HepG2 (cell line): ENCODE results near the gene MRPS21. TPM values are rescaled to one million over a fixed set of nuclear protein-coding genes. Genes with fewer than 3 reads are reported as not detected.

Experiments used
- ARNT2 ChIP-seq: sonication (generic); formaldehyde crosslinking; IDR thresholded peaks from 2 replicates; pipeline ENCODE4 v1.8.0; 2022; ENCODE audit warnings: mild to moderate bottlenecking, low read depth, missing genetic modification reagents, moderate library complexity
- BORCS8-MEF2B ChIP-seq: sonication (generic); formaldehyde crosslinking; IDR thresholded peaks from 2 replicates; pipeline ENCODE4 v1.8.0; 2022; ENCODE audit warnings: mild to moderate bottlenecking, missing genetic modification reagents
- EP300 ChIP-seq, 3 experiments: sonication (generic) in 1 of 3; formaldehyde crosslinking in 1 of 3; IDR thresholded peaks; 2 replicates each; pipeline versions ENCODE4 v1.5.1 to v1.6.1; 2011 to 2020; ENCODE audit warnings: low read depth in 2 of 3, low read length in 2 of 3, borderline replicate concordance in 1 of 3, improper control_type of control experiment in 1 of 3, mild to moderate bottlenecking in 1 of 3, missing genetic modification reagents in 1 of 3, moderate library complexity in 1 of 3
- ESRRA ChIP-seq: sonication (generic); formaldehyde crosslinking; IDR thresholded peaks from 2 replicates; pipeline ENCODE4 v1.5.1; 2020; ENCODE audit warnings: mild to moderate bottlenecking, low read depth, missing genetic modification reagents
- NAIF1 ChIP-seq: sonication (generic); formaldehyde crosslinking; IDR thresholded peaks from 2 replicates; pipeline ENCODE4 v1.5.0; 2020; ENCODE audit warnings: mild to moderate bottlenecking, missing genetic modification reagents, borderline replicate concordance
- PPARG ChIP-seq: conservative IDR thresholded peaks from 2 replicates; pipeline ENCODE4 v1.6.1; 2016; ENCODE audit warnings: missing biosample characterization, missing genetic modification reagents
- RBM22 ChIP-seq: fragments of 200-400 bp; formaldehyde crosslinking; optimal IDR thresholded peaks from 2 replicates; pipeline ENCODE3; 2017; ENCODE audit warnings: mild to moderate bottlenecking, low read length, moderate library complexity
- ZKSCAN5 ChIP-seq: sonication (generic); formaldehyde crosslinking; IDR thresholded peaks from 2 replicates; pipeline ENCODE4 v1.5.1; 2020; ENCODE audit warnings: mild to moderate bottlenecking, missing genetic modification reagents
- ZNF607 ChIP-seq: sonication (generic); formaldehyde crosslinking; IDR thresholded peaks from 2 replicates; pipeline ENCODE4 v1.5.1; 2020; ENCODE audit warnings: missing genetic modification reagents, mild to moderate bottlenecking, borderline replicate concordance
- ZNF850 ChIP-seq: sonication (generic); formaldehyde crosslinking; conservative IDR thresholded peaks from 2 replicates; pipeline ENCODE4 v1.9.0; 2021; ENCODE audit warnings: mild to moderate bottlenecking, missing genetic modification reagents
- polyA plus RNA-seq, 8 experiments: library from polyadenylated mRNA; depleted of rRNA in 3 of 8; stranded (reverse) in 7 of 8; unstranded in 1 of 8; fragments of >200 nt; fragmentation: Illumina TruSeq in 4 of 8; extraction: Trizol in 4 of 8; gene quantifications; 2 replicates each; pipeline versions ENCODE4 v1.2.1 to v1.2.3, GENCODE V29; 2011 to 2016; ENCODE audit warnings: low read depth in 4 of 8, missing spikeins in 1 of 8, mixed read lengths in 1 of 8; ENCODE audit not compliant: insufficient read depth in 1 of 8
- total RNA-seq, 5 experiments: library from RNA; depleted of rRNA; stranded (reverse); fragments of >200 nt; fragmentation: Illumina TruSeq; extraction: Trizol; gene quantifications; 2 replicates each; pipeline ENCODE4 v1.2.3, GENCODE V29; 2016; ENCODE audit warnings: low read depth in 1 of 5
- TF ChIP-seq, protein P1 (sequence below): sonication (generic); formaldehyde crosslinking; IDR thresholded peaks from 2 replicates; pipeline ENCODE4 v1.9.0; 2021; ENCODE audit warnings: missing genetic modification reagents, borderline replicate concordance
- TF ChIP-seq, protein P2 (sequence below): sonication (generic); formaldehyde crosslinking; IDR thresholded peaks from 2 replicates; pipeline ENCODE4 v1.4.0; 2020; ENCODE audit warnings: missing genetic modification reagents, low read depth, mild to moderate bottlenecking, borderline replicate concordance
- TF ChIP-seq, protein P3 (sequence below): IDR thresholded peaks from 2 replicates; pipeline ENCODE4 v1.6.1; 2012; ENCODE audit warnings: low read depth, low read length, improper control_type of control experiment
- TF ChIP-seq, protein P4 (sequence below): sonication (generic); formaldehyde crosslinking; IDR thresholded peaks from 2 replicates; pipeline ENCODE4 v1.4.0; 2020; ENCODE audit warnings: mild to moderate bottlenecking, missing genetic modification reagents

The MRPS21 gene
- total and polyA plus RNA-seq, 2 of the 13 experiments (the other 11 are each of a cell fraction or from before 2014, with no cell fraction given): 59.4 to 64.2 TPM

DNA sequence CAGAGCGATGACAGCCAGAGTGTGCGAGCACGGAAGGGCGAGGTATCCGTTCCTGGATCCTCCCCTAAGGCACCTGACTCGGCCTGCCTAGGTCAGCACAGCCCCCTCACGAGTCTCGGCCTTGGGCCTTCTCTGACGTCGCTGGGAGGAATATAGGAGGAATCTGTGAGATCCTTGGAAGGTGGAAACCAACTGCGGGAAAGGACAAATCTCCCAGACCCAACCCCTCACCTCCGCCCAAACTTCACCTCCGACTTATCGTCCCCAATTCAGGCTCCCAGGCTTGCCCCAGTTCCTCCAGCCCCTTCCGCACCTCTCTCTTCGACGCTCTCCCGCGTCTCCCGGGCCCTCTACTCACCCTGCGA lies 25.3 kb upstream of the MRPS21 start (continued):
- TF ChIP-seq, protein P1, sequence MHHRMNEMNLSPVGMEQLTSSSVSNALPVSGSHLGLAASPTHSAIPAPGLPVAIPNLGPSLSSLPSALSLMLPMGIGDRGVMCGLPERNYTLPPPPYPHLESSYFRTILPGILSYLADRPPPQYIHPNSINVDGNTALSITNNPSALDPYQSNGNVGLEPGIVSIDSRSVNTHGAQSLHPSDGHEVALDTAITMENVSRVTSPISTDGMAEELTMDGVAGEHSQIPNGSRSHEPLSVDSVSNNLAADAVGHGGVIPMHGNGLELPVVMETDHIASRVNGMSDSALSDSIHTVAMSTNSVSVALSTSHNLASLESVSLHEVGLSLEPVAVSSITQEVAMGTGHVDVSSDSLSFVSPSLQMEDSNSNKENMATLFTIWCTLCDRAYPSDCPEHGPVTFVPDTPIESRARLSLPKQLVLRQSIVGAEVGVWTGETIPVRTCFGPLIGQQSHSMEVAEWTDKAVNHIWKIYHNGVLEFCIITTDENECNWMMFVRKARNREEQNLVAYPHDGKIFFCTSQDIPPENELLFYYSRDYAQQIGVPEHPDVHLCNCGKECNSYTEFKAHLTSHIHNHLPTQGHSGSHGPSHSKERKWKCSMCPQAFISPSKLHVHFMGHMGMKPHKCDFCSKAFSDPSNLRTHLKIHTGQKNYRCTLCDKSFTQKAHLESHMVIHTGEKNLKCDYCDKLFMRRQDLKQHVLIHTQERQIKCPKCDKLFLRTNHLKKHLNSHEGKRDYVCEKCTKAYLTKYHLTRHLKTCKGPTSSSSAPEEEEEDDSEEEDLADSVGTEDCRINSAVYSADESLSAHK (CRISPR knock-in tag): no peak
- TF ChIP-seq, protein P2, sequence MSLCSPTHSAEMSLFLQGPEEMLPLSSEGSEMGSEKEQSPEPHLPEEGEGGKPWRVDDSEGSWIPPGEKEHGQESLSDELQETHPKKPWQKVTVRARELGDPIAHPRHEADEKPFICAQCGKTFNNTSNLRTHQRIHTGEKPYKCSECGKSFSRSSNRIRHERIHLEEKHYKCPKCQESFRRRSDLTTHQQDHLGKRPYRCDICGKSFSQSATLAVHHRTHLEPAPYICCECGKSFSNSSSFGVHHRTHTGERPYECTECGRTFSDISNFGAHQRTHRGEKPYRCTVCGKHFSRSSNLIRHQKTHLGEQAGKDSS: no peak
- TF ChIP-seq ZNF850 (no peak), ZNF607 (CRISPR knock-in tag) (peak; percentile 15; the same call in 1 of the 2 replicates), ESRRA (CRISPR knock-in tag) (no peak), ARNT2 (CRISPR knock-in tag) (no peak; the same call in 1 of the 2 replicates), PPARG (CRISPR knock-in tag) (no peak), EP300 (IDR thresholded peaks at IDR 0.05; ENCODE audit: low read depth in 2 of 2, low read length in 2 of 2) (no peak), EP300 (CRISPR knock-in tag; IDR thresholded peaks at IDR 0.05; ENCODE audit: borderline replicate concordance) (no peak), ZKSCAN5 (CRISPR knock-in tag) (0 out of 2 replicates have a peak, but pooled peaks have one; percentile 20), BORCS8-MEF2B (CRISPR knock-in tag) (0 out of 2 replicates have a peak, but pooled peaks have one; percentile 25), NAIF1 (CRISPR knock-in tag) (no peak), RBM22 (no peak)
- TF ChIP-seq, protein P3, sequence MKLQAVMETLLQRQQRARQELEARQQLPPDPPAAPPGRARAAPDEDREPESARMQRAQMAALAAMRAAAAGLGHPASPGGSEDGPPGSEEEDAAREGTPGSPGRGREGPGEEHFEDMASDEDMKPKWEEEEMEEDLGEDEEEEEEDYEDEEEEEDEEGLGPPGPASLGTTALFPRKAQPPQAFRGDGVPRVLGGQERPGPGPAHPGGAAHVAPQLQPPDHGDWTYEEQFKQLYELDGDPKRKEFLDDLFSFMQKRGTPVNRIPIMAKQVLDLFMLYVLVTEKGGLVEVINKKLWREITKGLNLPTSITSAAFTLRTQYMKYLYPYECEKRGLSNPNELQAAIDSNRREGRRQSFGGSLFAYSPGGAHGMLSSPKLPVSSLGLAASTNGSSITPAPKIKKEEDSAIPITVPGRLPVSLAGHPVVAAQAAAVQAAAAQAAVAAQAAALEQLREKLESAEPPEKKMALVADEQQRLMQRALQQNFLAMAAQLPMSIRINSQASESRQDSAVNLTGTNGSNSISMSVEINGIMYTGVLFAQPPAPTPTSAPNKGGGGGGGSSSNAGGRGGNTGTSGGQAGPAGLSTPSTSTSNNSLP: no peak
- TF ChIP-seq, protein P4, sequence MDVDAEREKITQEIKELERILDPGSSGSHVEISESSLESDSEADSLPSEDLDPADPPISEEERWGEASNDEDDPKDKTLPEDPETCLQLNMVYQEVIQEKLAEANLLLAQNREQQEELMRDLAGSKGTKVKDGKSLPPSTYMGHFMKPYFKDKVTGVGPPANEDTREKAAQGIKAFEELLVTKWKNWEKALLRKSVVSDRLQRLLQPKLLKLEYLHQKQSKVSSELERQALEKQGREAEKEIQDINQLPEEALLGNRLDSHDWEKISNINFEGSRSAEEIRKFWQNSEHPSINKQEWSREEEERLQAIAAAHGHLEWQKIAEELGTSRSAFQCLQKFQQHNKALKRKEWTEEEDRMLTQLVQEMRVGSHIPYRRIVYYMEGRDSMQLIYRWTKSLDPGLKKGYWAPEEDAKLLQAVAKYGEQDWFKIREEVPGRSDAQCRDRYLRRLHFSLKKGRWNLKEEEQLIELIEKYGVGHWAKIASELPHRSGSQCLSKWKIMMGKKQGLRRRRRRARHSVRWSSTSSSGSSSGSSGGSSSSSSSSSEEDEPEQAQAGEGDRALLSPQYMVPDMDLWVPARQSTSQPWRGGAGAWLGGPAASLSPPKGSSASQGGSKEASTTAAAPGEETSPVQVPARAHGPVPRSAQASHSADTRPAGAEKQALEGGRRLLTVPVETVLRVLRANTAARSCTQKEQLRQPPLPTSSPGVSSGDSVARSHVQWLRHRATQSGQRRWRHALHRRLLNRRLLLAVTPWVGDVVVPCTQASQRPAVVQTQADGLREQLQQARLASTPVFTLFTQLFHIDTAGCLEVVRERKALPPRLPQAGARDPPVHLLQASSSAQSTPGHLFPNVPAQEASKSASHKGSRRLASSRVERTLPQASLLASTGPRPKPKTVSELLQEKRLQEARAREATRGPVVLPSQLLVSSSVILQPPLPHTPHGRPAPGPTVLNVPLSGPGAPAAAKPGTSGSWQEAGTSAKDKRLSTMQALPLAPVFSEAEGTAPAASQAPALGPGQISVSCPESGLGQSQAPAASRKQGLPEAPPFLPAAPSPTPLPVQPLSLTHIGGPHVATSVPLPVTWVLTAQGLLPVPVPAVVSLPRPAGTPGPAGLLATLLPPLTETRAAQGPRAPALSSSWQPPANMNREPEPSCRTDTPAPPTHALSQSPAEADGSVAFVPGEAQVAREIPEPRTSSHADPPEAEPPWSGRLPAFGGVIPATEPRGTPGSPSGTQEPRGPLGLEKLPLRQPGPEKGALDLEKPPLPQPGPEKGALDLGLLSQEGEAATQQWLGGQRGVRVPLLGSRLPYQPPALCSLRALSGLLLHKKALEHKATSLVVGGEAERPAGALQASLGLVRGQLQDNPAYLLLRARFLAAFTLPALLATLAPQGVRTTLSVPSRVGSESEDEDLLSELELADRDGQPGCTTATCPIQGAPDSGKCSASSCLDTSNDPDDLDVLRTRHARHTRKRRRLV (CRISPR knock-in tag): 0 out of 2 replicates have a peak, but pooled peaks have one; percentile 21
